ENCODE results near the gene FAU. TPM values are rescaled to one million over a fixed set of nuclear protein-coding genes. Genes with fewer than 3 reads are reported as not detected.

The FAU gene
- total RNA-seq, 1 experiment from 2014 or later, result 1,073 TPM

GRCh38 chr11:65104628-65105027 is 17.3 kb downstream of the FAU start:
- Histone ChIP-seq H3K9me2 (ENCODE audit: insufficient read depth) (no peaks in the 10 kb centered on the region), H3K9me3 (ENCODE audit: control insufficient read depth in 1 of 2, insufficient read depth in 1 of 2, low read depth in 1 of 2, low read length in 2 of 2) (no peaks in the 10 kb centered on the region), H3K27me3 (ENCODE audit: insufficient read depth, low read length) (no peaks in the 10 kb centered on the region), H2AFZ (ENCODE audit: low read depth, low read length, poor library complexity, severe bottlenecking) (no peak overlapping the region), H4K20me1 (ENCODE audit: insufficient read depth) (no peaks in the 10 kb centered on the region), H3K4me3 (replicated peaks in 1 of 2; ENCODE audit: low read depth in 1 of 2, low read length in 2 of 2) (no peak overlapping the region), H3K79me2 (ENCODE audit: insufficient read depth, low read length) (peaks cover 21% of the 10 kb centered on the region), H3K36me3 (ENCODE audit: control insufficient read depth in 1 of 2, insufficient read depth in 2 of 2, low read length in 2 of 2) (no peaks in the 10 kb centered on the region), H3K4me1 (ENCODE audit: control insufficient read depth in 1 of 2, insufficient read depth in 2 of 2, low read length in 2 of 2) (no peaks in the 10 kb centered on the region; a peak in 1 of 4 replicates), H3K27ac (ENCODE audit: low read depth, low read length) (no peak overlapping the region), H3K9ac (ENCODE audit: low read length) (no peak overlapping the region), H3K4me2 (ENCODE audit: low read length) (no peak overlapping the region)
- RAD21 ChIA-PET (ENCODE audit: low non-redundant PET in 1 of 2, low total read pairs in 2 of 2, uncharacterized antibody in 2 of 2, unreplicated experiment in 2 of 2), result no interaction called here
- BruUV-seq (replicated peaks), result no TSS peak
- intact Hi-C loops (cut with micrococcal nuclease), result no loop called here
- POLR2A ChIA-PET, result no interaction called here
- DNase-seq (ENCODE audit: low read depth, low spot score) (no peak), ATAC-seq (no peak)
- CTCF ChIA-PET, result no interaction called here
- TF ChIP-seq EZH2phosphoT487 (IDR thresholded peaks at IDR 0.05; ENCODE audit: borderline replicate concordance) (no peak), REST (IDR thresholded peaks at IDR 0.05; ENCODE audit: low read depth) (no peak), ELF1 (IDR thresholded peaks at IDR 0.05; ENCODE audit: borderline replicate concordance, low read depth) (no peak), CEBPB (IDR thresholded peaks at IDR 0.05; ENCODE audit: low read depth) (no peak), YY1 (IDR thresholded peaks at IDR 0.05; ENCODE audit: extremely low read depth, insufficient replicate concordance, low read depth, low read length) (no peak), EGR1 (IDR thresholded peaks at IDR 0.05; ENCODE audit: low read depth) (no peak), ATF3 (IDR thresholded peaks at IDR 0.05) (no peak), EZH2 (IDR thresholded peaks at IDR 0.05) (no peak), RAD21 (IDR thresholded peaks at IDR 0.05; ENCODE audit: low read depth) (no peak), FOSL1 (IDR thresholded peaks at IDR 0.05; ENCODE audit: low read depth) (no peak), JUND (IDR thresholded peaks at IDR 0.05) (no peak), TCF7L2 (IDR thresholded peaks at IDR 0.05; ENCODE audit: borderline replicate concordance, extremely low read depth, insufficient read depth, insufficient read length) (no peak), SRF (IDR thresholded peaks at IDR 0.05; ENCODE audit: low read depth) (no peak), ZNF274 (IDR thresholded peaks at IDR 0.05; ENCODE audit: low read depth, low read length) (no peak), CTCF (IDR thresholded peaks at IDR 0.05 in 2 of 3, conservative IDR thresholded peaks at IDR 0.05 in 1 of 3; ENCODE audit: borderline replicate concordance in 1 of 3, insufficient read depth in 1 of 3, low read depth in 2 of 3, low read length in 2 of 3) (no peak), SIN3A (IDR thresholded peaks at IDR 0.05; ENCODE audit: low read depth) (no peak), ZFX (IDR thresholded peaks at IDR 0.05) (no peak)
- TF ChIP-seq, protein P1, sequence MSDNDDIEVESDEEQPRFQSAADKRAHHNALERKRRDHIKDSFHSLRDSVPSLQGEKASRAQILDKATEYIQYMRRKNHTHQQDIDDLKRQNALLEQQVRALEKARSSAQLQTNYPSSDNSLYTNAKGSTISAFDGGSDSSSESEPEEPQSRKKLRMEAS (IDR thresholded peaks at IDR 0.05), result no peak
- TF ChIP-seq, protein P2, sequence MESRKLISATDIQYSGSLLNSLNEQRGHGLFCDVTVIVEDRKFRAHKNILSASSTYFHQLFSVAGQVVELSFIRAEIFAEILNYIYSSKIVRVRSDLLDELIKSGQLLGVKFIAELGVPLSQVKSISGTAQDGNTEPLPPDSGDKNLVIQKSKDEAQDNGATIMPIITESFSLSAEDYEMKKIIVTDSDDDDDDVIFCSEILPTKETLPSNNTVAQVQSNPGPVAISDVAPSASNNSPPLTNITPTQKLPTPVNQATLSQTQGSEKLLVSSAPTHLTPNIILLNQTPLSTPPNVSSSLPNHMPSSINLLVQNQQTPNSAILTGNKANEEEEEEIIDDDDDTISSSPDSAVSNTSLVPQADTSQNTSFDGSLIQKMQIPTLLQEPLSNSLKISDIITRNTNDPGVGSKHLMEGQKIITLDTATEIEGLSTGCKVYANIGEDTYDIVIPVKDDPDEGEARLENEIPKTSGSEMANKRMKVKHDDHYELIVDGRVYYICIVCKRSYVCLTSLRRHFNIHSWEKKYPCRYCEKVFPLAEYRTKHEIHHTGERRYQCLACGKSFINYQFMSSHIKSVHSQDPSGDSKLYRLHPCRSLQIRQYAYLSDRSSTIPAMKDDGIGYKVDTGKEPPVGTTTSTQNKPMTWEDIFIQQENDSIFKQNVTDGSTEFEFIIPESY (IDR thresholded peaks at IDR 0.05; ENCODE audit: extremely low read depth, insufficient replicate concordance, low read length), result no peak

All from HCT116 (cell line).